HG02943 (cell line): ENCODE data around the gene ZDHHC18.
"Not testable (repeated sequence)": the region's sequence is repeated elsewhere in the genome, so short reads cannot be mapped to it uniquely, and the experiment has no call there.

Source experiments
- ATAC-seq: cut with Tn5 transposase; IDR thresholded peaks from one replicate; pipeline ENCODE4 v1.9.1; 2021; ENCODE audit warnings: mild to moderate bottlenecking, low read depth, moderate library complexity; ENCODE audit not compliant: unreplicated experiment

ZDHHC18 gene

GRCh38 chr1:26856604-26857469, 30.3 kb downstream of the ZDHHC18 start:
- no peak for ATAC-seq

GRCh38 chr1:26857473-26858060, 31.1 kb downstream of the ZDHHC18 start:
- no peak for ATAC-seq

- no peak for ATAC-seq
These were observed 31.7 kb downstream of the ZDHHC18 start for GRCh38 chr1:26858160-26858559.

GRCh38 chr1:26858891-26859640, 32.6 kb downstream of the ZDHHC18 start:
- ATAC-seq: no peak

GRCh38 chr1:26861286-26861701, 34.8 kb downstream of the ZDHHC18 start:
- ATAC-seq: no peak

GRCh38 chr1:26861889-26862378, 35.4 kb downstream of the ZDHHC18 start:
- ATAC-seq: no peak

GRCh38 chr1:26862781-26863684, 36.5 kb downstream of the ZDHHC18 start, which contains the start of gene SFN:
TSS of gene SFN (plus strand) at chr1:26863149. CDS start at chr1:26863213, 64 bp downstream.
- no peak for ATAC-seq

GRCh38 chr1:26863685-26864077, 37.2 kb downstream of the ZDHHC18 start:
- no peak for ATAC-seq

GRCh38 chr1:26864610-26865480, 38.4 kb downstream of the ZDHHC18 start:
- peak; percentile 89 for ATAC-seq

GRCh38 chr1:26873097-26873496, 46.6 kb downstream of the ZDHHC18 start:
- ATAC-seq: not testable (repeated sequence)

- ATAC-seq: no peak
These were observed 48.4 kb downstream of the ZDHHC18 start for GRCh38 chr1:26874896-26875295.

GRCh38 chr1:26877326-26877725, 50.8 kb downstream of the ZDHHC18 start:
- no peak for ATAC-seq

GRCh38 chr1:26879793-26880192, 53.3 kb downstream of the ZDHHC18 start:
- no peak for ATAC-seq

- not testable (repeated sequence) for ATAC-seq
These were observed 55.1 kb downstream of the ZDHHC18 start for GRCh38 chr1:26881611-26882010.

GRCh38 chr1:26882696-26883463, 56.4 kb downstream of the ZDHHC18 start:
- ATAC-seq: no peak

GRCh38 chr1:26887125-26887524, 60.6 kb downstream of the ZDHHC18 start:
- no peak for ATAC-seq

GRCh38 chr1:26888231-26888630, 61.7 kb downstream of the ZDHHC18 start:
- ATAC-seq: no peak
